Lower leg skin (tissue), 3 donors: ENCODE measurements around the gene HOXC9.

ENCODE experiments used
- CTCF ChIP-seq, 3 donors: fragments of 450-650 bp; IDR thresholded peaks; one replicate each; pipeline ENCODE4 v1.5.1; 2016; ENCODE audit warnings: antibody characterized with exemption in 3 of 3, mild to moderate bottlenecking in 3 of 3, moderate library complexity in 2 of 3
- POLR2A ChIP-seq, 2 donors: fragments of 450-650 bp; IDR thresholded peaks; one replicate each; pipeline ENCODE4 v1.6.1; 2016 to 2017; ENCODE audit warnings: antibody characterized with exemption in 2 of 2, mild to moderate bottlenecking in 1 of 2, moderate library complexity in 1 of 2

- TF ChIP-seq POLR2A (IDR thresholded peaks at IDR 0.05) (no peak), CTCF (IDR thresholded peaks at IDR 0.05) (no peak)
Measured at GRCh38 chr12:54046809-54047159, 46.8 kb downstream of the HOXC9 start.
